PC-3 (cell line): ENCODE data around the gene CNNM1. TPM values are rescaled to one million over a fixed set of nuclear protein-coding genes. Genes with fewer than 3 reads are reported as not detected.
A peak's percentile ranks its signal among the peaks of the same experiment; 100 is the strongest.

Source experiments
- ATAC-seq: fragments of 200-7000 bp; cut with Tn5 transposase; 2 replicates; pipeline ENCODE4 v1.9.1; 2020; ENCODE audit warnings: mild to moderate bottlenecking, moderate library complexity
- BruUV-seq: library from RNA; stranded (reverse); fragments of 400-500 nt; replicated peaks from 2 replicates; lab custom pipeline; 2021; lab: Mats Ljungman, UMichigan
- CTCF ChIA-PET: fragments of 300-600 bp; sonication (Branson Sonifier 250); formaldehyde crosslinking; loops from one replicate; lab custom pipeline; 2022; ENCODE audit warnings: antibody characterized with exemption; lab: Charles Lee
- POLR2A ChIA-PET: fragments of 300-600 bp; sonication (Branson Sonifier 250); formaldehyde crosslinking; loops from one replicate; lab custom pipeline; 2022; ENCODE audit warnings: antibody characterized with exemption; ENCODE audit not compliant: unreplicated experiment; lab: Charles Lee
- DNase-seq: peaks from one replicate; pipeline ENCODE4 v3.0.0-alpha.2; 2015
- H2AFZ ChIP-seq: fragments of 300-600 bp; sonication (generic); 2 replicates; pipeline ENCODE4 v1.6.0; 2016; ENCODE audit warnings: antibody characterized with exemption, low read length
- H3F3A ChIP-seq: fragments of 300-600 bp; sonication (generic); one replicate; pipeline ENCODE4 v1.6.0; 2017; ENCODE audit warnings: antibody characterized with exemption, low read length, control low read depth, mild to moderate bottlenecking; ENCODE audit not compliant: unreplicated experiment
- H3K27ac ChIP-seq: fragments of 300-600 bp; sonication (generic); 2 replicates; pipeline ENCODE4 v1.5.1; 2016; ENCODE audit warnings: mild to moderate bottlenecking, low read length
- H3K27me3 ChIP-seq: fragments of 300-600 bp; sonication (generic); 2 replicates; pipeline ENCODE4 v1.6.1; 2016; ENCODE audit warnings: low read length, mixed read lengths
- H3K36me3 ChIP-seq: fragments of 300-600 bp; sonication (generic); 2 replicates; pipeline ENCODE4 v1.6.1; 2016; ENCODE audit warnings: low read depth, mixed run types, low read length, mixed read lengths
- H3K4me1 ChIP-seq: fragments of 300-600 bp; sonication (generic); 2 replicates; pipeline ENCODE4 v1.5.1; 2016; ENCODE audit warnings: low read length; ENCODE audit not compliant: insufficient read depth
- H3K4me2 ChIP-seq: fragments of 300-600 bp; sonication (generic); 2 replicates; pipeline ENCODE4 v1.6.0; 2016; ENCODE audit warnings: low read length
- H3K4me3 ChIP-seq: fragments of 300-600 bp; sonication (generic); 2 replicates; pipeline ENCODE4 v1.5.1; 2016; ENCODE audit warnings: mild to moderate bottlenecking, low read length, mixed read lengths
- H3K79me2 ChIP-seq: fragments of 300-600 bp; sonication (generic); 2 replicates; pipeline ENCODE4 v1.6.1; 2017; ENCODE audit warnings: low read length, mixed read lengths
- H3K9ac ChIP-seq: fragments of 300-600 bp; sonication (generic); 2 replicates; pipeline ENCODE4 v1.6.0; 2016; ENCODE audit warnings: mild to moderate bottlenecking, low read length
- H3K9me2 ChIP-seq: fragments of 300-600 bp; sonication (generic); replicated peaks from 2 replicates; pipeline ENCODE4 v1.6.1; 2016; ENCODE audit warnings: mixed run types, low read length, mixed read lengths
- H3K9me3 ChIP-seq: fragments of 300-600 bp; sonication (generic); 2 replicates; pipeline ENCODE4 v1.6.1; 2016; ENCODE audit warnings: low read length, mixed read lengths
- H4K20me1 ChIP-seq: fragments of 300-600 bp; sonication (generic); 2 replicates; pipeline ENCODE4 v1.6.1; 2016; ENCODE audit warnings: low read length, mixed read lengths
- CTCF ChIP-seq: fragments of 300-600 bp; sonication (generic); conservative IDR thresholded peaks from 2 replicates; pipeline ENCODE4 v1.5.1; 2017; ENCODE audit warnings: antibody characterized with exemption, low read depth, mild to moderate bottlenecking, low read length
- EZH2 ChIP-seq: fragments of 300-600 bp; sonication (generic); IDR thresholded peaks from one replicate; pipeline ENCODE4 v1.6.1; 2017; ENCODE audit warnings: antibody characterized with exemption, mild to moderate bottlenecking, low read length; ENCODE audit not compliant: unreplicated experiment
- EZH2phosphoT487 ChIP-seq: fragments of 300-600 bp; sonication (generic); IDR thresholded peaks from 2 replicates; pipeline ENCODE4 v1.6.1; 2018; ENCODE audit warnings: mild to moderate bottlenecking, antibody characterized with exemption, low read length, borderline replicate concordance
- intact Hi-C: fragments of 100-400 bp; cut with micrococcal nuclease; formaldehyde crosslinking; loops from 2 replicates; pipeline ENCODE4 v1.9.0; 2023
- total RNA-seq: library from RNA; depleted of rRNA; stranded (reverse); fragments of >200 nt; gene quantifications from 2 replicates; pipeline ENCODE4 v1.2.3, GENCODE V29; 2014

CNNM1 gene
- total RNA-seq, 1 experiment from 2014 or later = 3.3 TPM

DNA sequence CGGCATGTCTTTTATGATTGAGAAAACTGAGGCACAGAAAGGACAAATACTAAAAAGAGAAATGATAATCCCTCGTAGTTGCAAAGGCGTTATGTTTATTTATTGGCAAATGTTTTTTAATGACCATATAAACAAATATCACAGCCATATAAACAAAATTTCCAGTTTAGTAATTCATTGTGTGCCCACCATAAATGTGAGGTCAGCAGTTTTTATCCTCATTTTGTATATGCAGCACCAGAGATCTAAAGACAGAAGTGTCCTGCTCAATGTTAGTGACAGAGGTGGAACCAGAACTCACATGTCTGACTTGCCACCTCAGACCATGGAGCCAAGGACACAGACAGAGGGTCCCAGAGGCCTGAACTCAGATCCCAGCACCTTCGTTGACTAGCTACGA is 14.1 kb downstream of the CNNM1 start:
- Histone ChIP-seq H3K27me3 (no peaks in the 10 kb centered on the region), H3K36me3 (no peaks in the 10 kb centered on the region; the same call in 1 of the 2 replicates), H4K20me1 (no peaks in the 10 kb centered on the region), H3K9ac (no peak overlapping the region), H3K4me2 (no peak overlapping the region), H3F3A (peaks cover 3% of the 10 kb centered on the region), H2AFZ (no peak overlapping the region), H3K4me3 (no peak overlapping the region), H3K27ac (no peak overlapping the region), H3K9me2 (no peaks in the 10 kb centered on the region), H3K9me3 (no peaks in the 10 kb centered on the region), H3K79me2 (peaks cover 3% of the 10 kb centered on the region; the same call in 1 of the 2 replicates), H3K4me1 (peaks cover 41% of the 10 kb centered on the region)
- no TSS peak for BruUV-seq
- no peak for TF ChIP-seq EZH2
- no peak for TF ChIP-seq CTCF
- no peak for TF ChIP-seq EZH2phosphoT487
- DNase-seq = no peak
- CTCF ChIA-PET = no interaction called here
- POLR2A ChIA-PET = no interaction called here
- intact Hi-C loops = no loop called here
- no peak for ATAC-seq

- H3K4me1 ChIP-seq = peaks cover 28% of the 10 kb centered on the region
- no peak for TF ChIP-seq EZH2
- TF ChIP-seq EZH2phosphoT487 = no peak
- TF ChIP-seq CTCF = no peak
- H4K20me1 ChIP-seq = no peaks in the 10 kb centered on the region
- H3K4me3 ChIP-seq = no peak overlapping the region
- peak overlapping the region; percentile 28; the same call in 1 of the 2 replicates for H3K9ac ChIP-seq
- H2AFZ ChIP-seq = no peak overlapping the region
- DNase-seq (no peak), ATAC-seq (peak; percentile 32; the same call in 1 of the 2 replicates)
- no peaks in the 10 kb centered on the region for H3F3A ChIP-seq
- peaks cover under 1% of the 10 kb centered on the region; the same call in 1 of the 2 replicates for H3K79me2 ChIP-seq
- H3K9me2 ChIP-seq = no peaks in the 10 kb centered on the region
- BruUV-seq = no TSS peak
- peak overlapping the region; percentile 73 for H3K27ac ChIP-seq
- CTCF ChIA-PET = no interaction called here
- intact Hi-C loops = no loop called here
- POLR2A ChIA-PET = no interaction called here
- H3K4me2 ChIP-seq = peak overlapping the region; percentile 23
- no peaks in the 10 kb centered on the region for H3K36me3 ChIP-seq
- no peaks in the 10 kb centered on the region for H3K9me3 ChIP-seq
- no peaks in the 10 kb centered on the region for H3K27me3 ChIP-seq
Measured at GRCh38 chr10:99344715-99345114, 15.6 kb downstream of the CNNM1 start.

DNA sequence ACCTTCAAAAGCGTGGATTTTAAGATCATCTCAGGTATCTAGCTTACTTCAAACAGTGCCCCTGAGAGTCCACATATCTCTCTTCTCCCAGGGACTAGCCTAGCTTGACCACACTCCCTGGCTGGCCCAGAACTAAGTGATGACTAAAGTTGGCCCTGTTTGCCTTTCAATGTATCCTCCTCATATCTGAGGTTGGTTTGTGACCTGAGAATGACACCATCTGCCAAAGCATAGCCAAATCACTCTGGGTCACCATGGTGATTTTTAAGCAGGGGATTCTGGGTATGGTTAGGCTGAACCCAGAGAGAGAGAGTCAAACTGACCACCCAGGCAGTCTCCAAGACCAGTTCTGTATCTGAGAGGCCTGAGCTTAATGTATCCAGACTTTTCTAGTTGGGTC is 16.2 kb downstream of the CNNM1 start:
- CTCF ChIA-PET = no interaction called here
- peak; percentile 67 for DNase-seq

More for the DNA sequence above, 16.2 kb downstream of the CNNM1 start:
- no peaks in the 10 kb centered on the region for H4K20me1 ChIP-seq
- H3K36me3 ChIP-seq = no peaks in the 10 kb centered on the region
- peak overlapping the region; percentile 28; the same call in 1 of the 2 replicates for H3K9ac ChIP-seq
- H3K4me2 ChIP-seq = peak overlapping the region; percentile 23; the same call in 1 of the 2 replicates
- no TSS peak for BruUV-seq
- no peaks in the 10 kb centered on the region for H3K9me2 ChIP-seq
- peak overlapping the region; percentile 73 for H3K27ac ChIP-seq
- H2AFZ ChIP-seq = no peak overlapping the region
- H3K79me2 ChIP-seq = no peaks in the 10 kb centered on the region
- peaks cover 25% of the 10 kb centered on the region for H3K4me1 ChIP-seq
- H3K9me3 ChIP-seq = no peaks in the 10 kb centered on the region
- intact Hi-C loops = no loop called here
- no peaks in the 10 kb centered on the region for H3F3A ChIP-seq
- no peaks in the 10 kb centered on the region for H3K27me3 ChIP-seq
- H3K4me3 ChIP-seq = no peak overlapping the region
- peak; percentile 70 for ATAC-seq
- TF ChIP-seq EZH2 (no peak), EZH2phosphoT487 (no peak), CTCF (no peak)
- POLR2A ChIA-PET = no interaction called here
